Germinal center (tissue), 1 donor: ENCODE measurements around the gene ANAPC16.
"Not testable (repeated sequence)": the region's sequence is repeated elsewhere in the genome, so short reads cannot be mapped to it uniquely, and the experiment has no call there.

Experiments
- DNase-seq: peaks from one replicate; pipeline ENCODE4 v3.0.0; 2012; ENCODE audit warnings: mixed read lengths, low spot score

ANAPC16 gene

DNA sequence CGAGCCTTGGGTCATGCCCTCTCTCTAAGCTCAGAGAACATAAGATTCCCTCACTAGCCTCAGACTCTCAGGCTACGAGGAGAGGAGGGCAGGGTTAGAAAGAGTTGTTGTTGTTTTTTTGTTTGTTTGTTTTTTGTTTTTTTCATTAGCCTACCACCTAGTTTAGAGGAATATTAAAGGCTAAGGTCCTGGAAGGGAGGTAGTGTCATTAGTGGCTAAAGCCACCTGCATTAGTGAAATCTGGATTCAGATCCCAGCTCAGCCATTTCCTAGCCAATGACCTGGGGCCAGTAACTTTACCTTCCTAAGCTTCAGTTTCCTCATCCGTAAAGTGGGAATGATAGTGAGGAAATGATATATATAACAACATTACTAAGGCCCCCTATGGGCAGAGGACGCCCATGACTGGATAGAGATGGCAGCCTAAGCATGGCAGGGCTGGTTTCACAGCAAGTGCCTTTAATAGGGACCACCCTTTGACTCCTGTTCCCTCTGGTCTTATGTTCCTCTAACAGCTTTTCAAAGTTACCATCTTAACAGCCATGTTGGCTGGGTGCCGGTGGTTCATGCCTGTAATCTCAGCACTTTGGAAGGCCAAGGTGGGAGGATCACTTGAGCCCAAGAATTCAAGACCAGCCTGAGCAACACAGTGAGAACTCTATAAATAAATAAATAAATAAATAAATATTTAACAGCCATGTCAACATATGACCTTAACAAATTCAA is 63.0 kb downstream of the ANAPC16 start:
- no peak for DNase-seq

DNA sequence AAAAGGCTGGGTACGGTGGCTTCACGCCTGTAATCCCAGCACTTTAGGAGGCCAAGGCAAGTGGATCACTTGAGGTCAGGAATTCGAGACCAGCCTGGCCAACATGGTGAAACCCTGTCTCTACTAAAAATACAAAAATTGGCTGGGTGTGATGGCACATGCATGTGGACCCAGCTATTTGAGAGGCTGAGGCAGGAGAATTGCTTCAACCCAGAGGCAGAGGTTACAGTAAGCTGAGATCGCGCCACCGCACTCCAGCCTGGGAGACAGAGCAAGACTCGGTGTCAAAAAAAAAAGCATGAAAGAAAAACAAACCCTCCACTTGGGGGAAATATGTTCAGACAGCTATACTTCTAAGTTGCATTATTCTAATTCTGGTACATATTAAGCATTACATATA is 63.8 kb downstream of the ANAPC16 start:
- not testable (repeated sequence) for DNase-seq

- DNase-seq = no peak
Observed at GRCh38 chr10:72283131-72283530, 67.3 kb downstream of the ANAPC16 start.
